Measurements from ENCODE around the gene DYNC1H1.

The DYNC1H1 gene

GRCh38 chr14:101944451-101944850 lies 19.9 kb upstream of the DYNC1H1 start:
- no CpG with 5 or more reads among the region's 5 CpGs for WGBS, 2 donors (ENCODE audit: extremely low coverage in 2 of 2, insufficient read length in 2 of 2, insufficient replicate concordance in 1 of 2)
- H4K8ac ChIP-seq (ENCODE audit: low read depth, low read length) = no peak overlapping the region

DNA sequence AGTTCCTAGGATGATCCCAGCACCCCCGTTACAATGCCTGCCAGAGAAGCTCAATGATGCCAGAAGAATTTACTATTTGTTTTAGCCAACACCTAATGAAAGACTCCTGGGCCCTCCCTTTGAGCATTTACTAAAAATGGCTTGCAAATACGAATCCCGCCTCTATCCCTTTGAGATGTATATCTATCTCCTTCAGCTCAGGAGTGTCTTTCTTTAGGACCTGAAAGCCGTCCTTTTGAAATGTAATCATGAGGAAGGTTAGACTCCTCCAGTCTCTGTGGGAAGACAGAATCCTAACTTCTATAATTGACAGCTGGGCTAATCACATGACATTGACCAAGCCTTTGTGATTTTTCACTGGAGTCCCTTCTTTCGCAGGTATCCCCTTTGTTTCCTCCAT lies 19.2 kb upstream of the DYNC1H1 start:
- Histone ChIP-seq H3K36me3 (replicated peaks in 1 of 2; ENCODE audit: control insufficient read depth in 2 of 2, insufficient read depth in 2 of 2, low read length in 2 of 2) (no peaks in the 10 kb centered on the region), H3K18ac (ENCODE audit: low read length) (no peak overlapping the region), H2BK5ac (ENCODE audit: low read length) (no peak overlapping the region), H4K91ac (ENCODE audit: low read depth, low read length, poor library complexity) (no peak overlapping the region), H3K9ac (ENCODE audit: low read depth, low read length, poor library complexity) (no peak overlapping the region), H2AFZ (ENCODE audit: low read length) (peak overlapping the region; percentile 57), H3K23ac (ENCODE audit: low read depth, low read length, poor library complexity) (no peak overlapping the region), H4K8ac (ENCODE audit: low read depth, low read length) (no peak overlapping the region), H3K4ac (ENCODE audit: low read length) (no peak overlapping the region), H2BK120ac (ENCODE audit: low read depth, low read length) (no peak overlapping the region), H3K4me3 (ENCODE audit: low read length in 2 of 2) (no peak overlapping the region), H3K4me1 (ENCODE audit: control insufficient read depth in 2 of 2, insufficient read depth in 1 of 2, low read depth in 1 of 2, low read length in 2 of 2) (peaks cover 0 to 6% of the 10 kb centered on the region in 2 donors), H2BK15ac (ENCODE audit: low read length) (no peak overlapping the region), H3K27me3 (ENCODE audit: control insufficient read depth in 3 of 3, insufficient read depth in 3 of 3, low read depth in 1 of 3, low read length in 3 of 3) (peaks cover 0 to 3% (median 0%) of the 10 kb centered on the region in 3 experiments), H2AK5ac (ENCODE audit: low read depth, low read length) (no peak overlapping the region), H3K79me1 (ENCODE audit: low read depth, low read length) (peaks cover 7% of the 10 kb centered on the region), H3K4me2 (ENCODE audit: insufficient read depth, low read length, poor library complexity, severe bottlenecking) (no peak overlapping the region), H3K14ac (ENCODE audit: low read length) (no peak overlapping the region), H3K27ac (replicated peaks; ENCODE audit: low read length) (no peak overlapping the region), H3K9me3 (replicated peaks in 1 of 2; ENCODE audit: control insufficient read depth in 2 of 2, insufficient read depth in 1 of 2, low read depth in 1 of 2, low read length in 2 of 2) (no peaks in the 10 kb centered on the region), H2BK12ac (ENCODE audit: low read length) (no peak overlapping the region)
- no CpG with 5 or more reads among the region's 5 CpGs for WGBS, 2 donors (ENCODE audit: extremely low coverage in 2 of 2, insufficient read length in 2 of 2, insufficient replicate concordance in 1 of 2)
- DNase-seq (ENCODE audit: low spot score) = no peak

More at GRCh38 chr14:101944451-101944850, 19.9 kb upstream of the DYNC1H1 start:
- Histone ChIP-seq H3K14ac (ENCODE audit: low read length) (no peak overlapping the region), H3K18ac (ENCODE audit: low read length) (no peak overlapping the region), H3K4me2 (ENCODE audit: insufficient read depth, low read length, poor library complexity, severe bottlenecking) (no peak overlapping the region), H2BK15ac (ENCODE audit: low read length) (no peak overlapping the region), H2BK5ac (ENCODE audit: low read length) (no peak overlapping the region), H3K36me3 (replicated peaks in 1 of 2; ENCODE audit: control insufficient read depth in 2 of 2, insufficient read depth in 2 of 2, low read length in 2 of 2) (no peaks in the 10 kb centered on the region), H4K91ac (ENCODE audit: low read depth, low read length, poor library complexity) (no peak overlapping the region), H3K9ac (ENCODE audit: low read depth, low read length, poor library complexity) (no peak overlapping the region), H3K4me3 (ENCODE audit: low read length in 2 of 2) (no peak overlapping the region), H2AK5ac (ENCODE audit: low read depth, low read length) (no peak overlapping the region), H3K9me3 (replicated peaks in 1 of 2; ENCODE audit: control insufficient read depth in 2 of 2, insufficient read depth in 1 of 2, low read depth in 1 of 2, low read length in 2 of 2) (no peaks in the 10 kb centered on the region), H2BK12ac (ENCODE audit: low read length) (no peak overlapping the region), H2BK120ac (ENCODE audit: low read depth, low read length) (no peak overlapping the region), H3K23ac (ENCODE audit: low read depth, low read length, poor library complexity) (no peak overlapping the region), H2AFZ (ENCODE audit: low read length) (no peak overlapping the region), H3K27ac (replicated peaks; ENCODE audit: low read length) (no peak overlapping the region), H3K79me1 (ENCODE audit: low read depth, low read length) (peaks cover 7% of the 10 kb centered on the region), H3K27me3 (ENCODE audit: control insufficient read depth in 3 of 3, insufficient read depth in 3 of 3, low read depth in 1 of 3, low read length in 3 of 3) (peaks cover 0 to 3% (median 0%) of the 10 kb centered on the region in 3 experiments), H3K4me1 (ENCODE audit: control insufficient read depth in 2 of 2, insufficient read depth in 1 of 2, low read depth in 1 of 2, low read length in 2 of 2) (peaks cover 0 to 6% of the 10 kb centered on the region in 2 donors), H3K4ac (ENCODE audit: low read length) (no peak overlapping the region)
- no peak for DNase-seq (ENCODE audit: low spot score)

- Histone ChIP-seq H3K4ac (ENCODE audit: low read length) (no peak overlapping the region), H3K4me3 (ENCODE audit: low read length in 2 of 2) (peak overlapping the region; percentile 86 to 95), H3K27me3 (ENCODE audit: control insufficient read depth in 3 of 3, insufficient read depth in 3 of 3, low read depth in 1 of 3, low read length in 3 of 3) (peaks cover 0 to 3% (median 0%) of the 10 kb centered on the region in 3 experiments), H3K9ac (ENCODE audit: low read depth, low read length, poor library complexity) (peak overlapping the region; percentile 97), H2BK15ac (ENCODE audit: low read length) (no peak overlapping the region), H2BK12ac (ENCODE audit: low read length) (no peak overlapping the region), H3K27ac (replicated peaks; ENCODE audit: low read length) (peak overlapping the region; percentile 62), H3K4me2 (ENCODE audit: insufficient read depth, low read length, poor library complexity, severe bottlenecking) (peak overlapping the region; percentile 97), H2AK5ac (ENCODE audit: low read depth, low read length) (peak overlapping the region; percentile 97), H2BK5ac (ENCODE audit: low read length) (peak overlapping the region; percentile 79), H3K36me3 (replicated peaks in 1 of 2; ENCODE audit: control insufficient read depth in 2 of 2, insufficient read depth in 2 of 2, low read length in 2 of 2) (no peaks in the 10 kb centered on the region), H2BK120ac (ENCODE audit: low read depth, low read length) (no peak overlapping the region), H2AFZ (ENCODE audit: low read length) (peak overlapping the region; percentile 91), H4K91ac (ENCODE audit: low read depth, low read length, poor library complexity) (peak overlapping the region; percentile 93), H3K14ac (ENCODE audit: low read length) (no peak overlapping the region), H4K8ac (ENCODE audit: low read depth, low read length) (no peak overlapping the region), H3K9me3 (replicated peaks in 1 of 2; ENCODE audit: control insufficient read depth in 2 of 2, insufficient read depth in 1 of 2, low read depth in 1 of 2, low read length in 2 of 2) (no peaks in the 10 kb centered on the region), H3K79me1 (ENCODE audit: low read depth, low read length) (peaks cover 7% of the 10 kb centered on the region), H3K4me1 (ENCODE audit: control insufficient read depth in 2 of 2, insufficient read depth in 1 of 2, low read depth in 1 of 2, low read length in 2 of 2) (peaks cover 0 to 6% of the 10 kb centered on the region in 2 donors), H3K23ac (ENCODE audit: low read depth, low read length, poor library complexity) (peak overlapping the region; percentile 39), H3K18ac (ENCODE audit: low read length) (peak overlapping the region; percentile 93)
- no CpG with 5 or more reads among the region's 8 CpGs for WGBS, 2 donors (ENCODE audit: extremely low coverage in 2 of 2, insufficient read length in 2 of 2, insufficient replicate concordance in 1 of 2)
- DNase-seq (ENCODE audit: low spot score) = no peak
Observed at GRCh38 chr14:101947577-101947903, 16.8 kb upstream of the DYNC1H1 start.

DNA sequence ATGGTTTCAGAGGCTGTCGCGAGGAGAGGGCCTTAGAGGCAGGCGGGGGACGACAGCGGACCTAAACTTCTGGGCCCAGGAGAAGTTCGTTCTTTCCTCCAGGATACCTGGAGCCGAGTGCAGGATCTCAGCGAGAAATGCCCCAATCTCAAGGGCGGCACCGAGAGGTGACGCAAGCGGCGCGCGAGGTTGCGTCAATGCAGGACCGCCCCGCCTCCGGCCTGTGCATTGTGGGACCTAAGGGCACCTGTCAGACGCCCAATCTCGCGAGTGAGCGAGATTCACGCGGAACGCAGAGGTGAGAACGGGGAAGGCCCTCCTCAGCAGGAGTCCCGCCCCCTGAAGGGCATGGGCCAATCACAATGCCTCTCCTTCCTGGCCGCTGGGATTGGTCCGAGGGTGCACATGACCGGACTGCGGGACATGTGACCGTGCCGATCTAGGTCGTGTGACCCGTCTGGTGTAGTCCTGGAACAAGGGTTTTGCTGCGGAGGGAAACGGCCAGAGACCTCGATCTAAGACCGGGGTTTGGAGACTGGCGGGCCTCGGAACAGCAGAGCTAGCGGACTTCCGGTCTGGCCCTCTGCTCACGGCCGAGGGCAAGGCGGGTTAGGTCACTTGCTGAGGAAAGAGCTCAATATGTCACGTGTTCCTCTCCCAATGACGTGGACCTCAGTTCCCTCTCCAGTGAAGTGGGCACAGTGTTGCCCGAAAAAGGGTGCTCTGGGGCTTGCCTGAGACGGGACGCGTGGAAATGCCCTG lies 16.3 kb upstream of the DYNC1H1 start:
- H3K27me3 ChIP-seq (ENCODE audit: control insufficient read depth in 3 of 3, insufficient read depth in 3 of 3, low read depth in 1 of 3, low read length in 3 of 3) = no peaks in the 10 kb centered on the region
- H3K79me1 ChIP-seq (ENCODE audit: low read depth, low read length) = peaks cover 7% of the 10 kb centered on the region
- H2BK15ac ChIP-seq (ENCODE audit: low read length) = peak overlapping the region; percentile 91
- H2BK12ac ChIP-seq (ENCODE audit: low read length) = no peak overlapping the region
- peak overlapping the region; percentile 79 for H2BK5ac ChIP-seq (ENCODE audit: low read length)
- H3K36me3 ChIP-seq (replicated peaks in 1 of 2; ENCODE audit: control insufficient read depth in 2 of 2, insufficient read depth in 2 of 2, low read length in 2 of 2) = no peaks in the 10 kb centered on the region
- no peak overlapping the region for H3K4ac ChIP-seq (ENCODE audit: low read length)
- H3K23ac ChIP-seq (ENCODE audit: low read depth, low read length, poor library complexity) = peak overlapping the region; percentile 39
- H3K9ac ChIP-seq (ENCODE audit: low read depth, low read length, poor library complexity) = peak overlapping the region; percentile 97
- H3K4me3 ChIP-seq (ENCODE audit: low read length in 2 of 2) = peak overlapping the region; percentile 90 to 95
- no CpG with 5 or more reads among the region's 53 CpGs for WGBS, 2 donors (ENCODE audit: extremely low coverage in 2 of 2, insufficient read length in 2 of 2, insufficient replicate concordance in 1 of 2)
- peak overlapping the region; percentile 93 for H3K18ac ChIP-seq (ENCODE audit: low read length)
- H2AK5ac ChIP-seq (ENCODE audit: low read depth, low read length) = peak overlapping the region; percentile 99
- peak overlapping the region; percentile 93 for H4K91ac ChIP-seq (ENCODE audit: low read depth, low read length, poor library complexity)
- peak overlapping the region; percentile 62 for H3K27ac ChIP-seq (replicated peaks; ENCODE audit: low read length)
- peak overlapping the region; percentile 47 for H3K14ac ChIP-seq (ENCODE audit: low read length)
- peak overlapping the region; percentile 100 for H3K4me2 ChIP-seq (ENCODE audit: insufficient read depth, low read length, poor library complexity, severe bottlenecking)
- peak overlapping the region; percentile 86 for H4K8ac ChIP-seq (ENCODE audit: low read depth, low read length)
- peak overlapping the region; percentile 24 for H2BK120ac ChIP-seq (ENCODE audit: low read depth, low read length)
- H2AFZ ChIP-seq (ENCODE audit: low read length) = peak overlapping the region; percentile 91
- DNase-seq (ENCODE audit: low spot score) = peak; percentile 100
- no peaks in the 10 kb centered on the region for H3K9me3 ChIP-seq (replicated peaks in 1 of 2; ENCODE audit: control insufficient read depth in 2 of 2, insufficient read depth in 1 of 2, low read depth in 1 of 2, low read length in 2 of 2)
- H3K4me1 ChIP-seq (ENCODE audit: control insufficient read depth in 2 of 2, insufficient read depth in 1 of 2, low read depth in 1 of 2, low read length in 2 of 2) = peaks cover 0 to 6% of the 10 kb centered on the region in 2 donors
